ENCODE measurements around the gene PLN.

Gene PLN

DNA sequence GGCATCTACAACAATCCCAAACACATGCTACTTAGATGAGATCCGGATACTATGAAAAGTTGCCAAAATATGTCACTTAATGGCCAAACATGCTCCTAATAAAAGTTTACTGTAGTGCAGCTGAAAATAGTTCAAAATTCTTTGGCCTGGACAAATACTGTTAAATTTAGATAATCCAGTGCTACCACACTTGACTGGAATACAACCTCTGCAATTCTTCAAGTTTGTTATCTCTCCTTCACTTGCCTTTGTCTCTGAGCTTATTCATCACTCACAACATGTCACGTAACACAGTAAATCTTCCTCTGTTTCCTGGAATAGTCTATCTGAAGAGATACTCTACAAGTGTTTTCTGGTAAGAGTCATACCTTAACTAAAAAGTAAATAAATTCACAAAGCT, 10.5 kb upstream of the PLN start:
- no peak for DNase-seq (ENCODE audit: low read depth)

DNA sequence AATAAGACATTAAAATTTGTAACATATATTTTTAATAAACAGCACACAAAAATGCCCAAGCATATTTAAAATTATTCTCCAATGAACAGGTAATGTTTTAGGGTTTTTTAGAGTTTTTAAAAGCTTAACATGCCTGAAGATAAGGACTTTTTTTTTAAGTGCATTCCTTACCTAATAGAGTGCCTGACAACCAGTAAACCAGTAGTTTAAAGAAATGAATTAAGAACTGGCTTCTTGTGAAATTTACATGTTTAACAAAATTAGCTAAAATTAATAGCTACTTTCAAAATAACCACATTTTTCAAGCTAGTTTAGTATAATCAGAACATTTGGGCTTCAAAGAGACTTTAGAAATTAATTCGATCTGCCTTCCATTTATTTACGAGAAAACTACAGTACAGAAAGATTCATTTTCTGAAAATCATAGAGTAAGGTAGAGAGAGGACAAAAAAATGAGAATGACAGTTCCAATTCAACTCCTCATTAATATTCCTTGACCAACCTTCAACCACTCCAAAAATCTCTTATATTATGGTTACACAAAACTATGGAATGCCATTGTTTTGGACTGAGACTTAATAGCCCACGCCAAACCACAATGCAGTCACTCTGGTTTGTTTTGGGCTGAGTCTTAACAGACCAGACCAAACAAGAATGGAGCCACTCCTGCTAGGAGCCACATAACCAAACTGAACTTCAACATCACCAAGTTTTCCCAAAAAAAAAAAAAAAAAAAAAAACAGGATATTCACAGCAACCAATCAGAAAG, 5.7 kb upstream of the PLN start:
- DNase-seq (ENCODE audit: low read depth): no peak

DNA sequence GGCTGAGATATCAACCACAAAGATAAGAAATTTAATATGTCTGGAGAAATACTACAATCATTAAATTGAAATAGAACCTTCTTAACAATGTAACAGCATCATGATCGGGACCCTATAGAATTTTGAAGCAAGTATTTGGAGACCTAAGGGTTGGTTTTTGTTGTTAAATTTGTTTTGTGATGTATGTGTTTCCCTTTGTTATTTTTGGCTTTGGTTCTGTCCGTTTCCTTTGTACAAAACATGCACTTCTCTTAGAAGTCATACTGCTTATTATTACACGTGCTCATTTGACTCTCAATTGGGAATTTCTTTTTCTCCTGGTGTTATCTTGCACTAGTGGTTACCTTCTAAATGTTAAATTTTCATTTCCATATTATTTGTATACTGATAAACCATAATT, 4.0 kb upstream of the PLN start:
- DNase-seq (ENCODE audit: low read depth): no peak

GRCh38 chr6:118546164-118546879, 1.8 kb upstream of the PLN start:
- DNase-seq (ENCODE audit: low read depth): no peak

DNA sequence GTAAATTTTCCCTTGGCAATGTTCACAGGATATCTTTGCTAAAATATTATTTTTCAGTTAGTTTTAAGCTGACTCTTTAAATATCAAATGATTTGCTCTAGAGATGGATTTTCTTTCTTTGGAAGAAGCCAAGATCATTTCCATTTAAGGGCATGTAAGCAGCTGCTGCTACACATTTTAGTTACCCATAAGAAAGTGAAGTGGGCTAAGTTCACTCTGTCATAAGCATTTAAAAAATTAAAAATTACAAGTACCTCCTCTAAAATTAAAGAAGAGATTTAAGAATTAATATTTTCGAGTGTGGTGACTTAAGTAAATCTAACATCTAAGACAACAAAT, 1.2 kb upstream of the PLN start:
- no peak for DNase-seq (ENCODE audit: low read depth)

GRCh38 chr6:118548613-118549012, 517 bp downstream of the PLN start:
- no peak for DNase-seq (ENCODE audit: low read depth)

DNA sequence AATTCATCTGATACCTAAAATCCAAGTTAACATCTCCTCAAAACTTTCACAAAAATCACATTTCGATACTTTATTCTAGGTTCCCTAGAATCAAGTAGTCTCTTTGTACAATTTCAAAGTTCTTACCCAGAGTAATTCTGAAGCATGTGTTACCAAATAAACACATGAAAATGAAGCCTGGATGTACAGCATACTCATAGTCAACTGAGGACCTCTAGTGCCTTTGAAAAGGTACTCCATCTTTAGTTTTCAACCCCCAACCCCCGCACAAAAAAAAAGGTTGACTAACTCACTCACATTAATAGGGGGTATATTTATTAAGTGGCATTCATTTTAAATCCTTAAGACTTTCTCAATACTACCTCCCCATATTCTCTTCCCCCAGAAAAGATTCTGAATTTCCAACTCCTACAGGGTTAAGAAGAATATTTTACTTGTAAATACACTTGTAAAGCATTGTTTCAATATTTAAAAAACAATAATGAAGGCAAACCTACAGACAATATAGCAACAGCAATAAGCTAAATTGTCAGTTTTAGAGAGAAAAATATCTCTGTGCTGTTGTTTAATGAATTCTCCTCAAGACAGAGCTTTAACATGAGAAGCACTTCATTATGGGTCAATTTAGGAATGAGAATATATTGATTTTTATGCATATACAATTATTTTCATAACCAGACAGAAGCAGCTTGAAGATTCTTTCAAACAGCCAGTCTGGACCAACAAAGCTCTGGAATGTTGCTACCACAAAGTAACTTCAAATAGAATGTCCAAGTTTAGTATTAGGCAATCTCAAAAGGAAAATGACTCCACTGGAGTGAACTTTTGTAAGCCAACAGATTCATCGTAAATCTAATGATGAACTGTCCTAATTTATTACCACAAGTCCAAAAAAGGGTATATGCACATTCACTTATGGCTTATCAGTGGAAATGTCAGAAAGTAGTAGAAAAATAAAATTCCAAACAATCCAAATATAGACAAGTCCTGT, 3.3 kb downstream of the PLN start:
- no peak for DNase-seq (ENCODE audit: low read depth)

DNA sequence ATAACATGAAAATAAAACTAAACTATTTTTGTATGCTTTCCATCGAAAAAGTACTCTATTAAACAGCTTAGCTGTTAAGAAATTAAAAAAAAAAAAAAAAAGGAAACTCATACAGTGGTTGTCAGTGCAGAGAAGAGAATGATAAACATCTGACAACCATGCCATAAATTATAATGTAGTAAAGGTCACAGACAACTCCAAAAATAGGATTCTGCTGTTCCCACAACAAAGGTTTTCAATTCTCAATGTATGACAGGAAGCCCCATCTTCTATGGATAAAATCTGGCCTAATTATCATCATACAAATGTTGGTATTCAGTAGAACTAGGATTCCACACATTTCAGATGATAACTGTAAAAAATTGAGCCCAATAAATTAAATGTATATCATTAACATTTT, 5.0 kb downstream of the PLN start:
- no peak for DNase-seq (ENCODE audit: low read depth)

DNA sequence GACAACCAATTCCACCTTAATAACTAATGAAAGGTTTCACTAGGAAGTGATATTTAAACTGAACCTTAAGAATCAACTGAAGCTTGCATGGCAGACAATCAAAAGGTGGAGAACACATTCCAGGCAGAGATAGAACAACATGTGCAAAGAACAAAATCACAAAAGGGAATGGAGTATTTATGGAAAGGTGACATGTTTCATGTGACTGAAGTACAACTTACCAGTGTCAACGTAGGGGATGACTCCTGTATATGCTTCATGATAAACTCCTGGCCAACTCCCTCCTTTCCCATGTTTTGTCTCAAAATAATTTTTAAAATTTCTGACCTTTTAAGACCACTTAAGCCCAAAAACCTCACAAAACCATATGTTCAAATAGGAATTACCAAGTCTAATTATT, 6.6 kb downstream of the PLN start:
- DNase-seq (ENCODE audit: low read depth): no peak

- no peak for DNase-seq (ENCODE audit: low read depth)
Observed at GRCh38 chr6:118558464-118559217, 10.5 kb downstream of the PLN start.

- no peak for DNase-seq (ENCODE audit: low read depth)
Observed at GRCh38 chr6:118559659-118560058, 11.6 kb downstream of the PLN start.

- DNase-seq (ENCODE audit: low read depth): no peak
Observed at GRCh38 chr6:118562248-118562647, 14.2 kb downstream of the PLN start.

DNA sequence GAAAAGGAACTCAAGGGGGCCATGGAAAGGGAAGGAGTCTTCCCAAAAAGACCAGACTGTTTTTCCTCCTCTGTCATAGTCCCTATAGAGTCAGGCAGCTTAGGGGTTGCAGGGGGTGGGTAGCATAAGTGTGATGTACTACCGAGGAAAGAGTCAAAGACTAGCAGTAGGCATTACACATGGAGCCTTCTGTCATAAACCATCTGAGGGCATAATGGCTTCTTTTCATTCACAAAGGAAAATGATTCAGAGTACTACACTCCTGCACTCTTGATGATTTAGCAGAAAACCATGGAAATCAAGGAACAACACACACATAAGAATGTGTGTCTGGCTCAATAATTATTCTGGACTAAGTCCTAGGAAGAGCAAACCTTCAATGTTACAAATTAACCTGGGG, 14.9 kb downstream of the PLN start:
- no peak for DNase-seq (ENCODE audit: low read depth)

GRCh38 chr6:118565311-118565960, 17.3 kb downstream of the PLN start:
- no peak for DNase-seq (ENCODE audit: low read depth)

- no peak for DNase-seq (ENCODE audit: low read depth)
Observed at GRCh38 chr6:118567974-118568373, 19.9 kb downstream of the PLN start.

DNA sequence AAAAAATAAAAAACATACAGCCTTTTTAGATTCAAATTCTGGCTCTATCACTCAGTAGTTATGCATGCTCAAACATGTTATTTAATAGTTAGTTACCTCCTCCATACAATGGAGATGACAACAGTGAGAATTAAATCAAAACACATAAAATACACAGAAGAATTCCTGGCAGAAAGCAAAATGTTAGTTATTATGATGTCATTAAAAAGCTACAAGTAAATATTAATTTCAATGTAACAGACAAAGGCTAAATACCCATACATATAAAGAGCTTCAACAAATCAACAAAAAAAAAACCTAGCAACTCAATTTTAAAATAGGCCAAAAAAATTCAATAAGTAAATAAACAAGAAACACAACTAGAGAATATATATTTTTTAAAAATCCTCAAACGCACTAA, 21.4 kb downstream of the PLN start:
- DNase-seq (ENCODE audit: low read depth): no peak

DNA sequence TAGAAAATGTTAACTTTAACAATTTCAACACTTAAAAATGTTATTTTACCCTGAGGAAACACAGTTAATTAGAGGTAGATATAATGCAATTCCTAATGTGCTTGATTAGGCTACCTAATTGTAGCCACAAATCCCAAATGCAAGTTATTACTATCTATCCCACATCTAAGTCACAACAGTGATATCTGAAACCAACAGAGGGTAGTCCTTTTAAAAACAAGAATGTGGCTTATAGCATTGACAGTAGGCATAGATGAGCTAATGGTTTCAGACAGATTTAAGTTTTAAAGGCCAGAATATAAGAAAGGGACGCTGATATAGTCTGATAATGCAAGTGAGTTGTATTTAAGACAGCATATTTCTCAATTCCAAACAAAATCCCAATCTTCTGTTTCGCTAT, 23.0 kb downstream of the PLN start:
- no peak for DNase-seq (ENCODE audit: low read depth)

DNA sequence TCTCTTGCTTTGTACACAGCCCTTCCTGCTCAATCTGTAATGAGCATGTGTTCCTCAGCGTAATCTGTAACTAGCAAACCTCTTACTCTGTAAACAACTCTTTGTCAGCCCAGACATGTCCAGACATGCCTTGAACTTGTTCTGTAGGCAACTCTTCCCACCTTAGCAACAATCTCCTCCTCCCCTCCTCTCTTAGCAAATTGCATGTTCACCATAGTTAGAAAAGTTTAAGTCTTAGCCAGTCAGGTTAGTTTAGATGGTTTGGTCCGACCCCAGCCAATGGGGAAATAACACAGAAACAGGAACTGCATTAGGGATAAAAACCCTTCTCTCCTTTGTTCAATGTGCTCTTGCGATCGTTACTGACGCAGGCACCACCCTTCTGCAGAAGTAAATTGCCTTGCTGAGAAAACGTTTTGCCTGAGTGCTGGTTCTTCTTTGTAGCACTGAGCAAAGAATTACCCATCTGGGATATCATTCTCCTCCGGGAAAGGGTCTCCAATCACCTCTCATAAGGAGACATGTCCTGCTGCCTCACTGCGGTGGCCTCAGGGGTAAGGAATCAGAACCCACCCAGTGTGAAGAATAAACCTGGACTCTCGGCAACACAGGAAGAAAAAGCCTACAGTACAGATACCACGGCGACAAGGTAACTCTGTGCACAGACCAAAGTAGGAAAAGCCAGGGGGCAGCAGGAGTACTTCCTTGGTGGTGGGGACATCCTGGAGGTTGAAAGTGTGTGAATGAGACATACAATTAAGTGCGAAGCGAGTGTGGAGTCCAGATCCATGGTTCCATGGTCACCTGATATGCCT, 26.2 kb downstream of the PLN start:
- DNase-seq (ENCODE audit: low read depth): no peak

GRCh38 chr6:118577972-118578371, 29.9 kb downstream of the PLN start:
- DNase-seq (ENCODE audit: low read depth): no peak

GRCh38 chr6:118578617-118579016, 30.5 kb downstream of the PLN start:
- no peak for DNase-seq (ENCODE audit: low read depth)

- no peak for DNase-seq (ENCODE audit: low read depth)
Observed at GRCh38 chr6:118579786-118580185, 31.7 kb downstream of the PLN start.
